ENCODE results near the gene PRODH.

The PRODH gene, protein sequence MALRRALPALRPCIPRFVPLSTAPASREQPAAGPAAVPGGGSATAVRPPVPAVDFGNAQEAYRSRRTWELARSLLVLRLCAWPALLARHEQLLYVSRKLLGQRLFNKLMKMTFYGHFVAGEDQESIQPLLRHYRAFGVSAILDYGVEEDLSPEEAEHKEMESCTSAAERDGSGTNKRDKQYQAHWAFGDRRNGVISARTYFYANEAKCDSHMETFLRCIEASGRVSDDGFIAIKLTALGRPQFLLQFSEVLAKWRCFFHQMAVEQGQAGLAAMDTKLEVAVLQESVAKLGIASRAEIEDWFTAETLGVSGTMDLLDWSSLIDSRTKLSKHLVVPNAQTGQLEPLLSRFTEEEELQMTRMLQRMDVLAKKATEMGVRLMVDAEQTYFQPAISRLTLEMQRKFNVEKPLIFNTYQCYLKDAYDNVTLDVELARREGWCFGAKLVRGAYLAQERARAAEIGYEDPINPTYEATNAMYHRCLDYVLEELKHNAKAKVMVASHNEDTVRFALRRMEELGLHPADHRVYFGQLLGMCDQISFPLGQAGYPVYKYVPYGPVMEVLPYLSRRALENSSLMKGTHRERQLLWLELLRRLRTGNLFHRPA

DNA sequence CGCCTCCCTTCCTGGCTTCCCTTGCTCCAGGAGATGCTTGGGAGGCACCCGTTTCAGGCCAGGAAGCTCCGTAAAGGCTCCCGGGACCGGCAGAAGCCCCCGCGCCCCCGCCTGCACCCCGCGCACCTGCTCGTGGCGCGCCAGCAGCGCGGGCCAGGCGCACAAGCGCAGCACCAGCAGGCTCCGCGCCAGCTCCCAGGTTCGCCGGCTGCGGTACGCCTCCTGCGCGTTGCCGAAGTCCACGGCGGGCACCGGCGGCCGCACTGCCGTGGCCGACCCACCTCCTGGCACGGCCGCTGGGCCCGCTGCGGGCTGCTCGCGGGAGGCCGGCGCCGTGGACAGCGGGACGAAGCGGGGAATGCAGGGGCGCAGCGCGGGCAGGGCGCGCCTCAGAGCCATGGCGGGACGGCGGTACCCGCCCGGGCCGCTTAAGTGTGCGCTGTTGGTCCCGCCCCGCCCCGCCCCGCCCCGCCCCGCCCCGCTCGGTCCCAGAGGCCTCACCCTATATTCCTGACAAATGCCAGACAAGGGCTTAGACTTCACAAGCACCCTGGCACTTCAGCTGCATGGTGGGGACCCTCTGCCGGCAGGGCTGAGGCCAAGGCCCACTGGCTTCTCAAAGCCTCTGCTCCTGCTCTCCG is at the start of gene PRODH:
Gene PRODH (minus strand): TSS at position 405 of the 641 bp plus-strand sequence. CDS start 6 bp downstream, at position 399.
- TF ChIP-seq ESRRG (CRISPR knock-in tag; IDR thresholded peaks at IDR 0.05) (no peak), ZNF70 (CRISPR knock-in tag; IDR thresholded peaks at IDR 0.05) (no peak), SNAI2 (CRISPR knock-in tag; IDR thresholded peaks at IDR 0.05) (no peak), ZFP3 (CRISPR knock-in tag; IDR thresholded peaks at IDR 0.05) (no peak), ZNF8 (CRISPR knock-in tag; IDR thresholded peaks at IDR 0.05) (no peak), TCF4 (CRISPR knock-in tag; IDR thresholded peaks at IDR 0.05; ENCODE audit: borderline replicate concordance) (no peak), OSR1 (CRISPR knock-in tag; IDR thresholded peaks at IDR 0.05) (no peak)
- TF ChIP-seq, protein P1, sequence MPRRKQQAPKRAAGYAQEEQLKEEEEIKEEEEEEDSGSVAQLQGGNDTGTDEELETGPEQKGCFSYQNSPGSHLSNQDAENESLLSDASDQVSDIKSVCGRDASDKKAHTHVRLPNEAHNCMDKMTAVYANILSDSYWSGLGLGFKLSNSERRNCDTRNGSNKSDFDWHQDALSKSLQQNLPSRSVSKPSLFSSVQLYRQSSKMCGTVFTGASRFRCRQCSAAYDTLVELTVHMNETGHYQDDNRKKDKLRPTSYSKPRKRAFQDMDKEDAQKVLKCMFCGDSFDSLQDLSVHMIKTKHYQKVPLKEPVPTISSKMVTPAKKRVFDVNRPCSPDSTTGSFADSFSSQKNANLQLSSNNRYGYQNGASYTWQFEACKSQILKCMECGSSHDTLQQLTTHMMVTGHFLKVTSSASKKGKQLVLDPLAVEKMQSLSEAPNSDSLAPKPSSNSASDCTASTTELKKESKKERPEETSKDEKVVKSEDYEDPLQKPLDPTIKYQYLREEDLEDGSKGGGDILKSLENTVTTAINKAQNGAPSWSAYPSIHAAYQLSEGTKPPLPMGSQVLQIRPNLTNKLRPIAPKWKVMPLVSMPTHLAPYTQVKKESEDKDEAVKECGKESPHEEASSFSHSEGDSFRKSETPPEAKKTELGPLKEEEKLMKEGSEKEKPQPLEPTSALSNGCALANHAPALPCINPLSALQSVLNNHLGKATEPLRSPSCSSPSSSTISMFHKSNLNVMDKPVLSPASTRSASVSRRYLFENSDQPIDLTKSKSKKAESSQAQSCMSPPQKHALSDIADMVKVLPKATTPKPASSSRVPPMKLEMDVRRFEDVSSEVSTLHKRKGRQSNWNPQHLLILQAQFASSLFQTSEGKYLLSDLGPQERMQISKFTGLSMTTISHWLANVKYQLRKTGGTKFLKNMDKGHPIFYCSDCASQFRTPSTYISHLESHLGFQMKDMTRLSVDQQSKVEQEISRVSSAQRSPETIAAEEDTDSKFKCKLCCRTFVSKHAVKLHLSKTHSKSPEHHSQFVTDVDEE (CRISPR knock-in tag; IDR thresholded peaks at IDR 0.05): no peak
- ATAC-seq: peak; percentile 25; the same call in 1 of the 3 replicates

DNA sequence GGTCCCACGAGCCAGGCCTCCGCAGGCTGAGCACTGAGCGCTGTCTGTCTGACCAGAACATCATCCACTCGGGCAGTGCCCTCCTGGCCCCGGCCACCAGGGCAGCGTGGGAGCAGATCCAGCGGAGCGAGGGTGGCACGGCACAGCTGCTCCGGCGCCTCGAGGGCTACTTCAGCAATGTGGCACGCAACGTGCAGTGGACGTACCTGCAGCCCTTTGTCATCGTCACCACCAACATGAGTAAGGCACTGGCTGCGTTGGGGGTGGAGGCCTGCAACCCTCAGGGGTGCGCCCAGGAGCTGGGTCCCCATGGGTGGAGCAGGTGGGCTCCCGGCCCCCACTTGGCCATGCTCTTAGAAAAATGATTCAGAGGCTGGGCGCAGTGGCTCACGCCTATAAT is 49.7 kb upstream of the PRODH start:
- no peak for ATAC-seq
- TF ChIP-seq RARB (CRISPR knock-in tag; IDR thresholded peaks at IDR 0.05) (no peak), ARNTL (CRISPR knock-in tag; IDR thresholded peaks at IDR 0.05; ENCODE audit: borderline replicate concordance, low read depth) (no peak), GLIS3 (CRISPR knock-in tag; IDR thresholded peaks at IDR 0.05) (no peak), ESRRG (CRISPR knock-in tag; IDR thresholded peaks at IDR 0.05) (no peak), ZFP3 (CRISPR knock-in tag; IDR thresholded peaks at IDR 0.05) (no peak), PPARA (CRISPR knock-in tag; IDR thresholded peaks at IDR 0.05; ENCODE audit: borderline replicate concordance) (no peak), ZNF70 (CRISPR knock-in tag; IDR thresholded peaks at IDR 0.05) (no peak)
- TF ChIP-seq, protein P2, sequence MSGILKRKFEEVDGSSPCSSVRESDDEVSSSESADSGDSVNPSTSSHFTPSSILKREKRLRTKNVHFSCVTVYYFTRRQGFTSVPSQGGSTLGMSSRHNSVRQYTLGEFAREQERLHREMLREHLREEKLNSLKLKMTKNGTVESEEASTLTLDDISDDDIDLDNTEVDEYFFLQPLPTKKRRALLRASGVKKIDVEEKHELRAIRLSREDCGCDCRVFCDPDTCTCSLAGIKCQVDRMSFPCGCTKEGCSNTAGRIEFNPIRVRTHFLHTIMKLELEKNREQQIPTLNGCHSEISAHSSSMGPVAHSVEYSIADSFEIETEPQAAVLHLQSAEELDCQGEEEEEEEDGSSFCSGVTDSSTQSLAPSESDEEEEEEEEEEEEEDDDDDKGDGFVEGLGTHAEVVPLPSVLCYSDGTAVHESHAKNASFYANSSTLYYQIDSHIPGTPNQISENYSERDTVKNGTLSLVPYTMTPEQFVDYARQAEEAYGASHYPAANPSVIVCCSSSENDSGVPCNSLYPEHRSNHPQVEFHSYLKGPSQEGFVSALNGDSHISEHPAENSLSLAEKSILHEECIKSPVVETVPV (CRISPR knock-in tag; IDR thresholded peaks at IDR 0.05): no peak
- TF ChIP-seq, protein P3, sequence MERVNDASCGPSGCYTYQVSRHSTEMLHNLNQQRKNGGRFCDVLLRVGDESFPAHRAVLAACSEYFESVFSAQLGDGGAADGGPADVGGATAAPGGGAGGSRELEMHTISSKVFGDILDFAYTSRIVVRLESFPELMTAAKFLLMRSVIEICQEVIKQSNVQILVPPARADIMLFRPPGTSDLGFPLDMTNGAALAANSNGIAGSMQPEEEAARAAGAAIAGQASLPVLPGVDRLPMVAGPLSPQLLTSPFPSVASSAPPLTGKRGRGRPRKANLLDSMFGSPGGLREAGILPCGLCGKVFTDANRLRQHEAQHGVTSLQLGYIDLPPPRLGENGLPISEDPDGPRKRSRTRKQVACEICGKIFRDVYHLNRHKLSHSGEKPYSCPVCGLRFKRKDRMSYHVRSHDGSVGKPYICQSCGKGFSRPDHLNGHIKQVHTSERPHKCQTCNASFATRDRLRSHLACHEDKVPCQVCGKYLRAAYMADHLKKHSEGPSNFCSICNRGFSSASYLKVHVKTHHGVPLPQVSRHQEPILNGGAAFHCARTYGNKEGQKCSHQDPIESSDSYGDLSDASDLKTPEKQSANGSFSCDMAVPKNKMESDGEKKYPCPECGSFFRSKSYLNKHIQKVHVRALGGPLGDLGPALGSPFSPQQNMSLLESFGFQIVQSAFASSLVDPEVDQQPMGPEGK (CRISPR knock-in tag; IDR thresholded peaks at IDR 0.05; ENCODE audit: borderline replicate concordance): no peak
- TF ChIP-seq, protein P1 (CRISPR knock-in tag; IDR thresholded peaks at IDR 0.05): no peak
- TF ChIP-seq, protein P4, sequence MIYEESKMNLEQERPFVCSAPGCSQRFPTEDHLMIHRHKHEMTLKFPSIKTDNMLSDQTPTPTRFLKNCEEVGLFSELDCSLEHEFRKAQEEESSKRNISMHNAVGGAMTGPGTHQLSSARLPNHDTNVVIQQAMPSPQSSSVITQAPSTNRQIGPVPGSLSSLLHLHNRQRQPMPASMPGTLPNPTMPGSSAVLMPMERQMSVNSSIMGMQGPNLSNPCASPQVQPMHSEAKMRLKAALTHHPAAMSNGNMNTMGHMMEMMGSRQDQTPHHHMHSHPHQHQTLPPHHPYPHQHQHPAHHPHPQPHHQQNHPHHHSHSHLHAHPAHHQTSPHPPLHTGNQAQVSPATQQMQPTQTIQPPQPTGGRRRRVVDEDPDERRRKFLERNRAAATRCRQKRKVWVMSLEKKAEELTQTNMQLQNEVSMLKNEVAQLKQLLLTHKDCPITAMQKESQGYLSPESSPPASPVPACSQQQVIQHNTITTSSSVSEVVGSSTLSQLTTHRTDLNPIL (CRISPR knock-in tag; IDR thresholded peaks at IDR 0.05; ENCODE audit: low read depth): no peak

DNA sequence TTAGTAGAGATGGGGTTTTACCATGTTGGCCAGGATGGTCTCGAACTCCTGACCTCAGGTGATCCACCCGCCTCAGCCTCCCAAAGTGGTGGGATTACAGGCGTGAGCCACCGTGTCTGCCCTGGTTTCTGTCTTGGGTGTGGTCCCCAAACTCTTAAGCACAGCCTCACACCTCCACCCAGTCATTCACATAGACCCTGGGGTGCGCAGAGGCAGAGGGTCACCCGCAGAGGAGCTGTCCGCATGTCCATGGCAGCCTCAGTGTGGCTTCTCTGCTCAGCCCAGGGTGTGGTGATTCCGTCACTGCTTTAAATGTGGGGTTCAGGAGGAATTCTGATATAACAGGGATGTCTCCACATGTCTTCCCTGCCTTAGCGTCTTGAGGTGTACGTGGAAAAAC is 48.5 kb upstream of the PRODH start:
- no peak for ATAC-seq
- TF ChIP-seq, protein P5, sequence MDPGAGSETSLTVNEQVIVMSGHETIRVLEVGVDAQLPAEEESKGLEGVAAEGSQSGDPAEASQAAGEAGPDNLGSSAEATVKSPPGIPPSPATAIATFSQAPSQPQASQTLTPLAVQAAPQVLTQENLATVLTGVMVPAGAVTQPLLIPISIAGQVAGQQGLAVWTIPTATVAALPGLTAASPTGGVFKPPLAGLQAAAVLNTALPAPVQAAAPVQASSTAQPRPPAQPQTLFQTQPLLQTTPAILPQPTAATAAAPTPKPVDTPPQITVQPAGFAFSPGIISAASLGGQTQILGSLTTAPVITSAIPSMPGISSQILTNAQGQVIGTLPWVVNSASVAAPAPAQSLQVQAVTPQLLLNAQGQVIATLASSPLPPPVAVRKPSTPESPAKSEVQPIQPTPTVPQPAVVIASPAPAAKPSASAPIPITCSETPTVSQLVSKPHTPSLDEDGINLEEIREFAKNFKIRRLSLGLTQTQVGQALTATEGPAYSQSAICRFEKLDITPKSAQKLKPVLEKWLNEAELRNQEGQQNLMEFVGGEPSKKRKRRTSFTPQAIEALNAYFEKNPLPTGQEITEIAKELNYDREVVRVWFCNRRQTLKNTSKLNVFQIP (CRISPR knock-in tag; IDR thresholded peaks at IDR 0.05; ENCODE audit: borderline replicate concordance, low read depth): no peak
- TF ChIP-seq, protein P2 (CRISPR knock-in tag; IDR thresholded peaks at IDR 0.05): no peak
- TF ChIP-seq, protein P3 (CRISPR knock-in tag; IDR thresholded peaks at IDR 0.05; ENCODE audit: borderline replicate concordance): no peak
- TF ChIP-seq CSDC2 (CRISPR knock-in tag; IDR thresholded peaks at IDR 0.05): no peak
- TF ChIP-seq ZC3H10 (CRISPR knock-in tag; IDR thresholded peaks at IDR 0.05): no peak
- TF ChIP-seq SNAI2 (CRISPR knock-in tag; IDR thresholded peaks at IDR 0.05): no peak

All from SK-N-SH treated with all-trans-retinoic acid at 6 μM for 48 hours (cell line).